ENCODE results near the gene PDGFD. TPM values are rescaled to one million over a fixed set of nuclear protein-coding genes. Genes with fewer than 3 reads are reported as not detected.

The PDGFD gene
- total and polyA plus RNA-seq, 2 experiments from 2014 or later: 1.9 to 4.5 TPM

GRCh38 chr11:104089481-104089880, 74.5 kb downstream of the PDGFD start:
- H3K9me3 Mint-ChIP-seq: no peaks in the 10 kb centered on the region
- Histone ChIP-seq H3K36me3 (ENCODE audit: insufficient read depth) (no peaks in the 10 kb centered on the region), H3K79me2 (replicated peaks; ENCODE audit: insufficient read depth) (no peaks in the 10 kb centered on the region), H4K20me1 (replicated peaks; ENCODE audit: insufficient read depth) (no peaks in the 10 kb centered on the region), H3K4me2 (no peak overlapping the region), H3K27ac (ENCODE audit: low read depth) (no peak overlapping the region), H3F3A (replicated peaks; ENCODE audit: low read depth) (no peaks in the 10 kb centered on the region), H2AFZ (no peak overlapping the region), H3K4me3 (no peak overlapping the region), H3K9me2 (ENCODE audit: insufficient read depth) (peaks cover 6% of the 10 kb centered on the region; the same call in 1 of the 2 replicates), H3K4me1 (ENCODE audit: insufficient read depth) (no peaks in the 10 kb centered on the region), H3K27me3 (ENCODE audit: insufficient read depth) (no peaks in the 10 kb centered on the region)
- 0 out of 3 replicates have a peak, but pooled peaks cover 2% of the 10 kb centered on the region for H3K4me1 Mint-ChIP-seq
- H3K4me3 Mint-ChIP-seq: no peak overlapping the region
- TF ChIP-seq JUNB (IDR thresholded peaks at IDR 0.05; ENCODE audit: unreplicated experiment): no peak
- no peak for TF ChIP-seq REST (IDR thresholded peaks at IDR 0.05; ENCODE audit: unreplicated experiment)
- TF ChIP-seq ZNF331 (CRISPR knock-in tag; IDR thresholded peaks at IDR 0.05; ENCODE audit: low read depth): no peak
- TF ChIP-seq POLR2AphosphoS5 (IDR thresholded peaks at IDR 0.05; ENCODE audit: low read depth): no peak
- no peak for TF ChIP-seq ETS1 (IDR thresholded peaks at IDR 0.05)
- TF ChIP-seq ZNF462 (CRISPR knock-in tag; IDR thresholded peaks at IDR 0.05): no peak
- TF ChIP-seq NANOG (IDR thresholded peaks at IDR 0.05; ENCODE audit: borderline replicate concordance): no peak
- TF ChIP-seq CREB1 (CRISPR knock-in tag; IDR thresholded peaks at IDR 0.05; ENCODE audit: low read depth): no peak
- TF ChIP-seq STAT1 (IDR thresholded peaks at IDR 0.05; ENCODE audit: unreplicated experiment): no peak
- no peak for TF ChIP-seq EZH2 (IDR thresholded peaks at IDR 0.05; ENCODE audit: low read depth, unreplicated experiment)
- no peak for TF ChIP-seq EZH2phosphoT487 (IDR thresholded peaks at IDR 0.05; ENCODE audit: unreplicated experiment)
- TF ChIP-seq CTCF (conservative IDR thresholded peaks at IDR 0.05; ENCODE audit: low read depth in 2 of 2): no peak
- TF ChIP-seq ZNF114 (CRISPR knock-in tag; IDR thresholded peaks at IDR 0.05): no peak
- no peaks in the 10 kb centered on the region for H3K27me3 Mint-ChIP-seq (ENCODE audit: insufficient read depth, low read depth, poor library complexity)
- ATAC-seq: no peak
- no peaks in the 10 kb centered on the region for H3K36me3 Mint-ChIP-seq (ENCODE audit: low read depth)
- no peak overlapping the region for H3K27ac Mint-ChIP-seq
- no peak for DNase-seq (ENCODE audit: low spot score)
